ENCODE measurements around the gene CCT8.

- TF ChIP-seq CTCF (conservative IDR thresholded peaks at IDR 0.05; ENCODE audit: low read length) (no peak), EZH2phosphoT487 (IDR thresholded peaks at IDR 0.05; ENCODE audit: borderline replicate concordance) (no peak)
Observed at GRCh38 chr21:29053656-29054055, 19.8 kb downstream of the CCT8 start.

Data from Loucy (cell line).